Muscle of arm (tissue), 12 donors: Measurements from ENCODE around the gene GPC6. TPM values are rescaled to one million over a fixed set of nuclear protein-coding genes. Genes with fewer than 3 reads are reported as not detected.

ENCODE experiments used
- DNase-seq: peaks from one replicate; pipeline ENCODE4 v3.0.0-alpha.2; 2013
- polyA plus RNA-seq, 12 donors: library from polyadenylated mRNA; unstranded; fragments of 120-200 nt; gene quantifications; one replicate each; pipeline ENCODE4 v1.2.1, GENCODE V29; 2013; ENCODE audit not compliant: insufficient read length in 12 of 12

The GPC6 gene
- polyA plus RNA-seq, 12 donors = 11.5 to 24.7 (median 15.3) TPM; not detected in 1

GRCh38 chr13:94455414-94455813 is 1228.8 kb downstream of the GPC6 start:
- DNase-seq = no peak
